GM12878 (cell line): ENCODE data around the gene MS4A6E. TPM values are rescaled to one million over a fixed set of nuclear protein-coding genes. Genes with fewer than 3 reads are reported as not detected.

ENCODE experiments used
- ATAC-seq: fragments of 200-7000 bp; cut with Tn5 transposase; 3 replicates; pipeline ENCODE4 v1.9.1; 2020; ENCODE audit warnings: mild to moderate bottlenecking, moderate library complexity
- BruUV-seq: library from RNA; stranded (reverse); fragments of 400-500 nt; replicated peaks from 2 replicates; lab custom pipeline; 2021; lab: Mats Ljungman, UMichigan
- CTCF ChIA-PET: fragments of 300-600 bp; sonication (Branson Sonifier 250); formaldehyde crosslinking; extraction: SDS; loops from one replicate; lab custom pipeline; 2021; ENCODE audit warnings: inconsistent platforms; lab: Yijun Ruan, JAX
- POLR2A ChIA-PET: fragments of 350-600 bp; formaldehyde crosslinking; extraction: SDS; loops from one replicate; lab custom pipeline; 2021; ENCODE audit warnings: inconsistent platforms; lab: Charles Lee
- RAD21 ChIA-PET: fragments of 300-600 bp; sonication (Branson Sonifier 250); formaldehyde crosslinking; loops from one replicate; lab custom pipeline; 2023; ENCODE audit warnings: antibody characterized with exemption; ENCODE audit not compliant: unreplicated experiment; lab: Charles Lee
- SMC1A ChIA-PET: fragments of 300-600 bp; sonication (Branson Sonifier 250); formaldehyde crosslinking; loops from one replicate; lab custom pipeline; 2023; ENCODE audit not compliant: unreplicated experiment, uncharacterized antibody; lab: Charles Lee
- DNase-seq: peaks from one replicate; pipeline ENCODE4 v3.0.0-alpha.2; 2011; ENCODE audit warnings: low read depth, low spot score
- FAIRE-seq: peaks from 3 replicates; lab custom pipeline; 2011; peaks lifted over from hg19 to GRCh38; lab: Jason Lieb, UNC
- H2AFZ ChIP-seq: 2 replicates; pipeline ENCODE4 v1.6.0; 2011; ENCODE audit warnings: low read depth, low read length, control low read depth; ENCODE audit not compliant: control insufficient read depth
- H3K27ac ChIP-seq: 2 replicates; pipeline ENCODE4 v1.5.1; 2011; ENCODE audit warnings: control low read depth; ENCODE audit not compliant: control insufficient read depth, insufficient read depth
- H3K27me3 ChIP-seq, 2 experiments: replicated peaks in 1 of 2; 2 replicates each; pipeline versions ENCODE4 v1.6.0 to v1.6.1; 2011; ENCODE audit warnings: low read length in 1 of 2; ENCODE audit not compliant: control insufficient read depth in 2 of 2, insufficient read depth in 2 of 2
- H3K36me3 ChIP-seq, 2 experiments: 2 replicates each; pipeline ENCODE4 v1.5.1; 2011; ENCODE audit warnings: low read length in 1 of 2; ENCODE audit not compliant: control insufficient read depth in 2 of 2, insufficient read depth in 2 of 2
- H3K4me1 ChIP-seq: 2 replicates; pipeline ENCODE4 v1.6.1; 2011; ENCODE audit warnings: mild to moderate bottlenecking, low read length, moderate library complexity, mixed read lengths; ENCODE audit not compliant: control insufficient read depth, insufficient read depth
- H3K4me2 ChIP-seq: 2 replicates; pipeline ENCODE4 v1.6.0; 2011; ENCODE audit warnings: control low read depth; ENCODE audit not compliant: control insufficient read depth, insufficient read depth
- H3K4me3 ChIP-seq: fragments of 200-600 bp; sonication (generic); 2 replicates; pipeline ENCODE4 v1.5.1; 2016
- H3K79me2 ChIP-seq: 2 replicates; pipeline ENCODE4 v1.6.0; 2011; ENCODE audit warnings: low read length; ENCODE audit not compliant: control insufficient read depth, insufficient read depth
- H3K9ac ChIP-seq: 2 replicates; pipeline ENCODE4 v1.8.0; 2011; ENCODE audit warnings: low read length, control low read depth, mixed read lengths; ENCODE audit not compliant: control insufficient read depth, insufficient read depth
- H3K9me3 ChIP-seq: replicated peaks from 3 replicates; pipeline ENCODE4 v1.5.1; 2011; ENCODE audit warnings: mild to moderate bottlenecking, low read length; ENCODE audit not compliant: control insufficient read depth, insufficient read depth
- H4K20me1 ChIP-seq: 2 replicates; pipeline ENCODE4 v1.6.0; 2011; ENCODE audit not compliant: control insufficient read depth, insufficient read depth
- CHD1 ChIP-seq: IDR thresholded peaks from 2 replicates; pipeline ENCODE4 v1.6.1; 2012; ENCODE audit warnings: low read depth, low read length, improper control_type of control experiment
- CHD2 ChIP-seq: IDR thresholded peaks from 2 replicates; pipeline ENCODE4 v1.6.1; 2011; ENCODE audit warnings: low read depth, low read length, improper control_type of control experiment, borderline replicate concordance
- CREB1 ChIP-seq: IDR thresholded peaks from 2 replicates; pipeline ENCODE4 v1.6.1; 2012; ENCODE audit warnings: low read depth, mild to moderate bottlenecking, inconsistent platforms
- NBN ChIP-seq: fragments of 450-650 bp; IDR thresholded peaks from 2 replicates; pipeline ENCODE4 v1.6.1; 2016
- NR2F1 ChIP-seq: fragments of 450-650 bp; conservative IDR thresholded peaks from 2 replicates; pipeline ENCODE4 v1.6.1; 2017; ENCODE audit warnings: mild to moderate bottlenecking
- NRF1 ChIP-seq: conservative IDR thresholded peaks from 2 replicates; pipeline ENCODE4 v1.6.1; 2011; ENCODE audit warnings: mild to moderate bottlenecking, low read depth, low read length, improper control_type of control experiment
- WGBS: methylation state at CpG from one replicate; pipeline ENCODE4 v1.1.6; 2016; ENCODE audit warnings: low lambda C conversion rate; ENCODE audit not compliant: insufficient replicate concordance, insufficient coverage; ENCODE audit errors: missing lambda C conversion rate; 5-methylcytosine and 5-hydroxymethylcytosine counted together
- in situ Hi-C: fragments of 300-500 bp; cut with MboI; formaldehyde crosslinking; loops from 9 replicates; pipeline ENCODE4 v1.14.3; 2018; ENCODE audit warnings: mixed read lengths
- intact Hi-C: fragments of 100-400 bp; cut with micrococcal nuclease; formaldehyde crosslinking; loops from one replicate; pipeline ENCODE4 v1.14.2; 2022; ENCODE audit not compliant: unreplicated experiment
- polyA plus RNA-seq, 11 experiments: library from polyadenylated mRNA; depleted of rRNA in 4 of 11; unstranded in 6 of 11; stranded (reverse) in 5 of 11; fragments of >200 nt; fragmentation: Nextera tagmentation in 4 of 11; fragmentation: Illumina TruSeq in 1 of 11; extraction: Ambion mirVana in 4 of 11; extraction: Trizol in 1 of 11; gene quantifications; 1 replicate in 1 of 11; 2 replicates in 10 of 11; pipeline versions ENCODE4 v1.2.1 to v1.2.3, GENCODE V29; 2011 to 2016; ENCODE audit warnings: inconsistent platforms in 2 of 11, missing spikeins in 2 of 11, low read depth in 1 of 11
- total RNA-seq, 4 experiments: library from RNA; depleted of rRNA in 3 of 4; stranded (reverse); fragments of >200 nt in 3 of 4; fragmentation: Illumina TruSeq in 1 of 4; extraction: Trizol in 1 of 4; gene quantifications; 2 replicates each; pipeline versions ENCODE4 v1.2.1 to v1.2.3, GENCODE V29; 2013 to 2021
- TF ChIP-seq, protein P1 (sequence below): IDR thresholded peaks from 2 replicates; pipeline ENCODE4 v1.6.1; 2012; ENCODE audit warnings: mild to moderate bottlenecking, low read depth, low read length
- TF ChIP-seq, protein P2 (sequence below): IDR thresholded peaks from 2 replicates; pipeline ENCODE4 v1.6.1; 2012; ENCODE audit warnings: low read length, inconsistent platforms
- TF ChIP-seq, protein P3 (sequence below): IDR thresholded peaks from 2 replicates; pipeline ENCODE4 v1.6.1; 2012; ENCODE audit warnings: low read depth, low read length, improper control_type of control experiment
- TF ChIP-seq, protein P4 (sequence below): IDR thresholded peaks from 2 replicates; pipeline ENCODE4 v1.6.1; 2012; ENCODE audit warnings: improper control_type of control experiment, low read depth, low read length; ENCODE audit not compliant: insufficient replicate concordance

Gene MS4A6E
- total and polyA plus RNA-seq, 10 of the 15 experiments (the other 5 are each of a cell fraction or from before 2014, with no cell fraction given), result 0.14 to 0.86 (median 0.47) TPM; not detected in 5

DNA sequence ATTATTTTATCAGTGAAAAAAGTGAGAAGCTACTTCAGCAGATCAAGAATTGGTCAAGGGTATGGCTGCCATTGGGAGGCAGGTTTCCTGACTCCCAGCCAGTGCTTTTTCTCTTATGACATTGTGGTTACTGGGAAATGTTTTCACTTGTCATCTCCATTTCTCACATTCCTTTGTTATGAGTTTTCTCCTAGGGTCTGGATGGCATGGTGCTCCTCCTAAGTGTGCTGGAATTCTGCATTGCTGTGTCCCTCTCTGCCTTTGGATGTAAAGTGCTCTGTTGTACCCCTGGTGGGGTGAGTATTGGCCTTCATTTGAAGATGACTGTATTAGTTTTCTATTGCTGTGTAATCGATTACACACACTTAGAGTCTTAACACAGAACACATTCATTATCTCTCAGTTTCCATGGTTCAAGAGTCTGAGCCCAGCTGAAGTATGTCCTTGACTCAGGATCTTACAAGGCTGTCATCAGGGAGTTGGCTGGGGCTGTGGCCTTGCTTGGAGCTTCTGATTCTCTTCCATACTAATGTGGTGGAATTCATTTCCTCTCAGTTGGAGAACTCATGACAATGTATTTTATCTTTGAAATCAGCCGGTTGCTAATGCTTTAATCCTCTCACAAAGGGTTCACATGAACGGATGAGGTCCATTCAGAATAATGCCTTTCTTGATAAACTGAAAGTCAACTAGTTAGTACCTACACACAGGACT is 21.0 kb upstream of the MS4A6E start:
- DNase-seq (no peak), ATAC-seq (no peak), FAIRE-seq (no peak)
- H3K79me2 ChIP-seq, result no peaks in the 10 kb centered on the region
- no peaks in the 10 kb centered on the region for H3K9me3 ChIP-seq
- no peaks in the 10 kb centered on the region for H4K20me1 ChIP-seq
- in situ Hi-C loops, result no loop called here
- no peak overlapping the region for H3K9ac ChIP-seq
- H3K27me3 ChIP-seq, result no peaks in the 10 kb centered on the region
- no peak overlapping the region for H3K4me3 ChIP-seq
- CTCF ChIA-PET, result interaction anchor here (0.5 to 2.0 kb wide), 9 partner anchors 11 to 318 kb away, joined by 3 to 15 read pairs (median 3); no protein-coding TSS in a partner anchor
- BruUV-seq, result no TSS peak
- H3K36me3 ChIP-seq, result no peaks in the 10 kb centered on the region
- POLR2A ChIA-PET, result interaction anchor here (0.7 kb wide), 1 partner anchor 289 kb away, joined by 3 read pairs; no protein-coding TSS in a partner anchor
- H2AFZ ChIP-seq, result no peak overlapping the region
- RAD21 ChIA-PET, result interaction anchor here (1.5 kb wide), 1 partner anchor 41 kb away, joined by 11 read pairs; no protein-coding TSS in a partner anchor
- H3K4me1 ChIP-seq, result peaks cover 10% of the 10 kb centered on the region
- no peak overlapping the region for H3K27ac ChIP-seq
- WGBS, result 88% methylated on average over 3 of the region's 3 CpGs
- intact Hi-C loops, result no loop called here
- no peak overlapping the region for H3K4me2 ChIP-seq
- SMC1A ChIA-PET, result interaction anchor here (1.0 to 2.6 kb wide), 5 partner anchors 8 to 57 kb away, joined by 3 to 11 read pairs (median 7); no protein-coding TSS in a partner anchor
- TF ChIP-seq NR2F1, result no peak
- TF ChIP-seq CREB1, result no peak
- TF ChIP-seq, protein P1, sequence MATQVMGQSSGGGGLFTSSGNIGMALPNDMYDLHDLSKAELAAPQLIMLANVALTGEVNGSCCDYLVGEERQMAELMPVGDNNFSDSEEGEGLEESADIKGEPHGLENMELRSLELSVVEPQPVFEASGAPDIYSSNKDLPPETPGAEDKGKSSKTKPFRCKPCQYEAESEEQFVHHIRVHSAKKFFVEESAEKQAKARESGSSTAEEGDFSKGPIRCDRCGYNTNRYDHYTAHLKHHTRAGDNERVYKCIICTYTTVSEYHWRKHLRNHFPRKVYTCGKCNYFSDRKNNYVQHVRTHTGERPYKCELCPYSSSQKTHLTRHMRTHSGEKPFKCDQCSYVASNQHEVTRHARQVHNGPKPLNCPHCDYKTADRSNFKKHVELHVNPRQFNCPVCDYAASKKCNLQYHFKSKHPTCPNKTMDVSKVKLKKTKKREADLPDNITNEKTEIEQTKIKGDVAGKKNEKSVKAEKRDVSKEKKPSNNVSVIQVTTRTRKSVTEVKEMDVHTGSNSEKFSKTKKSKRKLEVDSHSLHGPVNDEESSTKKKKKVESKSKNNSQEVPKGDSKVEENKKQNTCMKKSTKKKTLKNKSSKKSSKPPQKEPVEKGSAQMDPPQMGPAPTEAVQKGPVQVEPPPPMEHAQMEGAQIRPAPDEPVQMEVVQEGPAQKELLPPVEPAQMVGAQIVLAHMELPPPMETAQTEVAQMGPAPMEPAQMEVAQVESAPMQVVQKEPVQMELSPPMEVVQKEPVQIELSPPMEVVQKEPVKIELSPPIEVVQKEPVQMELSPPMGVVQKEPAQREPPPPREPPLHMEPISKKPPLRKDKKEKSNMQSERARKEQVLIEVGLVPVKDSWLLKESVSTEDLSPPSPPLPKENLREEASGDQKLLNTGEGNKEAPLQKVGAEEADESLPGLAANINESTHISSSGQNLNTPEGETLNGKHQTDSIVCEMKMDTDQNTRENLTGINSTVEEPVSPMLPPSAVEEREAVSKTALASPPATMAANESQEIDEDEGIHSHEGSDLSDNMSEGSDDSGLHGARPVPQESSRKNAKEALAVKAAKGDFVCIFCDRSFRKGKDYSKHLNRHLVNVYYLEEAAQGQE, result no peak
- no peak for TF ChIP-seq CHD1
- TF ChIP-seq NBN, result no peak
- TF ChIP-seq, protein P2, sequence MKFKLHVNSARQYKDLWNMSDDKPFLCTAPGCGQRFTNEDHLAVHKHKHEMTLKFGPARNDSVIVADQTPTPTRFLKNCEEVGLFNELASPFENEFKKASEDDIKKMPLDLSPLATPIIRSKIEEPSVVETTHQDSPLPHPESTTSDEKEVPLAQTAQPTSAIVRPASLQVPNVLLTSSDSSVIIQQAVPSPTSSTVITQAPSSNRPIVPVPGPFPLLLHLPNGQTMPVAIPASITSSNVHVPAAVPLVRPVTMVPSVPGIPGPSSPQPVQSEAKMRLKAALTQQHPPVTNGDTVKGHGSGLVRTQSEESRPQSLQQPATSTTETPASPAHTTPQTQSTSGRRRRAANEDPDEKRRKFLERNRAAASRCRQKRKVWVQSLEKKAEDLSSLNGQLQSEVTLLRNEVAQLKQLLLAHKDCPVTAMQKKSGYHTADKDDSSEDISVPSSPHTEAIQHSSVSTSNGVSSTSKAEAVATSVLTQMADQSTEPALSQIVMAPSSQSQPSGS, result no peak
- TF ChIP-seq, protein P3, sequence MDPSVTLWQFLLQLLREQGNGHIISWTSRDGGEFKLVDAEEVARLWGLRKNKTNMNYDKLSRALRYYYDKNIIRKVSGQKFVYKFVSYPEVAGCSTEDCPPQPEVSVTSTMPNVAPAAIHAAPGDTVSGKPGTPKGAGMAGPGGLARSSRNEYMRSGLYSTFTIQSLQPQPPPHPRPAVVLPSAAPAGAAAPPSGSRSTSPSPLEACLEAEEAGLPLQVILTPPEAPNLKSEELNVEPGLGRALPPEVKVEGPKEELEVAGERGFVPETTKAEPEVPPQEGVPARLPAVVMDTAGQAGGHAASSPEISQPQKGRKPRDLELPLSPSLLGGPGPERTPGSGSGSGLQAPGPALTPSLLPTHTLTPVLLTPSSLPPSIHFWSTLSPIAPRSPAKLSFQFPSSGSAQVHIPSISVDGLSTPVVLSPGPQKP, result no peak
- TF ChIP-seq, protein P4, sequence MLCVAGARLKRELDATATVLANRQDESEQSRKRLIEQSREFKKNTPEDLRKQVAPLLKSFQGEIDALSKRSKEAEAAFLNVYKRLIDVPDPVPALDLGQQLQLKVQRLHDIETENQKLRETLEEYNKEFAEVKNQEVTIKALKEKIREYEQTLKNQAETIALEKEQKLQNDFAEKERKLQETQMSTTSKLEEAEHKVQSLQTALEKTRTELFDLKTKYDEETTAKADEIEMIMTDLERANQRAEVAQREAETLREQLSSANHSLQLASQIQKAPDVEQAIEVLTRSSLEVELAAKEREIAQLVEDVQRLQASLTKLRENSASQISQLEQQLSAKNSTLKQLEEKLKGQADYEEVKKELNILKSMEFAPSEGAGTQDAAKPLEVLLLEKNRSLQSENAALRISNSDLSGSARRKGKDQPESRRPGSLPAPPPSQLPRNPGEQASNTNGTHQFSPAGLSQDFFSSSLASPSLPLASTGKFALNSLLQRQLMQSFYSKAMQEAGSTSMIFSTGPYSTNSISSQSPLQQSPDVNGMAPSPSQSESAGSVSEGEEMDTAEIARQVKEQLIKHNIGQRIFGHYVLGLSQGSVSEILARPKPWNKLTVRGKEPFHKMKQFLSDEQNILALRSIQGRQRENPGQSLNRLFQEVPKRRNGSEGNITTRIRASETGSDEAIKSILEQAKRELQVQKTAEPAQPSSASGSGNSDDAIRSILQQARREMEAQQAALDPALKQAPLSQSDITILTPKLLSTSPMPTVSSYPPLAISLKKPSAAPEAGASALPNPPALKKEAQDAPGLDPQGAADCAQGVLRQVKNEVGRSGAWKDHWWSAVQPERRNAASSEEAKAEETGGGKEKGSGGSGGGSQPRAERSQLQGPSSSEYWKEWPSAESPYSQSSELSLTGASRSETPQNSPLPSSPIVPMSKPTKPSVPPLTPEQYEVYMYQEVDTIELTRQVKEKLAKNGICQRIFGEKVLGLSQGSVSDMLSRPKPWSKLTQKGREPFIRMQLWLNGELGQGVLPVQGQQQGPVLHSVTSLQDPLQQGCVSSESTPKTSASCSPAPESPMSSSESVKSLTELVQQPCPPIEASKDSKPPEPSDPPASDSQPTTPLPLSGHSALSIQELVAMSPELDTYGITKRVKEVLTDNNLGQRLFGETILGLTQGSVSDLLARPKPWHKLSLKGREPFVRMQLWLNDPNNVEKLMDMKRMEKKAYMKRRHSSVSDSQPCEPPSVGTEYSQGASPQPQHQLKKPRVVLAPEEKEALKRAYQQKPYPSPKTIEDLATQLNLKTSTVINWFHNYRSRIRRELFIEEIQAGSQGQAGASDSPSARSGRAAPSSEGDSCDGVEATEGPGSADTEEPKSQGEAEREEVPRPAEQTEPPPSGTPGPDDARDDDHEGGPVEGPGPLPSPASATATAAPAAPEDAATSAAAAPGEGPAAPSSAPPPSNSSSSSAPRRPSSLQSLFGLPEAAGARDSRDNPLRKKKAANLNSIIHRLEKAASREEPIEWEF, result no peak
- TF ChIP-seq NRF1, result no peak
- no peak for TF ChIP-seq CHD2
